ENCODE results near the gene LRRC74B.

LRRC74B gene

DNA sequence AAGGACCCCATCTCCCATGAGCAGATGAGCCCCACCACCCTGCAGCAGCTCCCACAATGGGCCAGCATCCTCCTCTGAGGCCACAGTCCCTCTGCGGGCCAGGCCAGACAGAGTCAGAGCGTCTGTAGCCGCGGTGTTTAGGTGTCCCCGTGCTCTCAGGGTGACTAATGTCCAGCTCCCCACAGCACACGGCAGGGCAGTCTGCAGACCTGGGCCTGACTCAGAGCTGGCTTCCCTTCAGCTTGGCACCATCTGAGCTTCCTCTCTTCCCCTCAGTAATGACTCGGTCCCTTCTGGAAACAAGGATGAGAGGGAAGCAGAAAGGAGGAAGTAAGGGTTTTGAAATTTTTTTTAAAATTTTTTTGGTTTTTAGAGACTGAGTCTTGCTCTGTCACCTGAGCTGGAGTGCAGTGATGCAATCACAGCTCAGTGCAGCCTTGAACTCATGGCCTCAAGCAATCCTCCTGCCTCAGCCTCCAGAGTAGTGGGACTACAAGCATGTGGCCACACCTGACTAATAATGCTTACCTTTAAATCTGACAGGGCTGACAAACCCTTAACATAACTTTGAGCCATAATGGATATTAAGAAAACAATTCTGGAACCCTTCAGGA, 28.5 kb downstream of the LRRC74B start:
- no peak overlapping the region for H3K4me3 ChIP-seq (ENCODE audit: low read length, poor library complexity, severe bottlenecking)
- H2AFZ ChIP-seq (ENCODE audit: low read length) = no peak overlapping the region
- no peaks in the 10 kb centered on the region for H3K79me2 ChIP-seq (ENCODE audit: insufficient read depth, low read length)
- H3K27me3 ChIP-seq (ENCODE audit: insufficient read depth, low read length, poor library complexity, severe bottlenecking) = no peaks in the 10 kb centered on the region
- no peak overlapping the region for H3K4me2 ChIP-seq (ENCODE audit: low read depth, low read length, poor library complexity, severe bottlenecking)
- H3F3A ChIP-seq (ENCODE audit: low read depth) = no peaks in the 10 kb centered on the region
- no peaks in the 10 kb centered on the region for H3K4me1 ChIP-seq (ENCODE audit: insufficient read depth, low read length, poor library complexity, severe bottlenecking)
- TF ChIP-seq, protein P1, sequence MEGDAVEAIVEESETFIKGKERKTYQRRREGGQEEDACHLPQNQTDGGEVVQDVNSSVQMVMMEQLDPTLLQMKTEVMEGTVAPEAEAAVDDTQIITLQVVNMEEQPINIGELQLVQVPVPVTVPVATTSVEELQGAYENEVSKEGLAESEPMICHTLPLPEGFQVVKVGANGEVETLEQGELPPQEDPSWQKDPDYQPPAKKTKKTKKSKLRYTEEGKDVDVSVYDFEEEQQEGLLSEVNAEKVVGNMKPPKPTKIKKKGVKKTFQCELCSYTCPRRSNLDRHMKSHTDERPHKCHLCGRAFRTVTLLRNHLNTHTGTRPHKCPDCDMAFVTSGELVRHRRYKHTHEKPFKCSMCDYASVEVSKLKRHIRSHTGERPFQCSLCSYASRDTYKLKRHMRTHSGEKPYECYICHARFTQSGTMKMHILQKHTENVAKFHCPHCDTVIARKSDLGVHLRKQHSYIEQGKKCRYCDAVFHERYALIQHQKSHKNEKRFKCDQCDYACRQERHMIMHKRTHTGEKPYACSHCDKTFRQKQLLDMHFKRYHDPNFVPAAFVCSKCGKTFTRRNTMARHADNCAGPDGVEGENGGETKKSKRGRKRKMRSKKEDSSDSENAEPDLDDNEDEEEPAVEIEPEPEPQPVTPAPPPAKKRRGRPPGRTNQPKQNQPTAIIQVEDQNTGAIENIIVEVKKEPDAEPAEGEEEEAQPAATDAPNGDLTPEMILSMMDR (conservative IDR thresholded peaks at IDR 0.05; ENCODE audit: low read length) = no peak
- no peak for TF ChIP-seq EZH2phosphoT487 (IDR thresholded peaks at IDR 0.05; ENCODE audit: borderline replicate concordance)
- no peaks in the 10 kb centered on the region for H3K9me2 ChIP-seq (replicated peaks; ENCODE audit: low read depth, low read length)
- H4K20me1 ChIP-seq (ENCODE audit: insufficient read depth, low read length, poor library complexity, severe bottlenecking) = no peaks in the 10 kb centered on the region
- no peaks in the 10 kb centered on the region for H3K9me3 ChIP-seq (ENCODE audit: insufficient read depth, low read depth, low read length)
- H3K36me3 ChIP-seq (ENCODE audit: insufficient read depth, low read length) = no peaks in the 10 kb centered on the region
- H3K9ac ChIP-seq (ENCODE audit: low read depth, low read length, poor library complexity, severe bottlenecking) = no peak overlapping the region

DNA sequence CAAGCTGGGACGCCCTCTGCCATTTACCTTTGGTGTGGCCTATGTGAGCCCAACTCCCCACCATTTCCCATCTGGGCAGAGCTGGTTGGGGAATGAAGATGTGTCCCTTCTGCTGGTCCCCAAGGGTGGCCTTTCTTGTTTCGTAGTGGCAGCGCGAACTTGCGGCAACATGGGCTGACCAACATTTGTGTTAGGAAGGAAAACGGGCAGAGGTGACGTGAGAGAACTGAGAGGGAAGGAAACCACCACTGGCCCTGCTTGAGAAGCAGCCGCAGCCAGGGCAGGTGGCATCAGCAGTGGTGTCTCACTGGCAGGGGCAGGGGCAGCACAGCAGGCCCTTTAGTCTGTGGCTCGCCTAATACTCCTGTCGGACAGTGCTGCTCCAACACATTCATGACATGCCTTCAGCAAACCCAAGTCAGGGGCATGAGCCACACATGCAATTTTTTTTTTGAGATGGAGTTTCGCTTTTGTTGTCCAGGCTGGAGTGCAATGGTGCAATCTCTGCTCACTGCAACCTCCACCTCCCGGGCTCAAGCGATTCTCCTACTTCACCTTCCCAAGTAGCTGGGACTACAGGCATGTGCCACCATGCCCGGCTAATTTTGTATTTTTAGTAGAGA, 29.9 kb downstream of the LRRC74B start:
- Histone ChIP-seq H3K79me2 (ENCODE audit: insufficient read depth, low read length) (no peaks in the 10 kb centered on the region), H3K27me3 (ENCODE audit: insufficient read depth, low read length, poor library complexity, severe bottlenecking) (no peaks in the 10 kb centered on the region), H3K9me2 (replicated peaks; ENCODE audit: low read depth, low read length) (no peaks in the 10 kb centered on the region), H3K4me3 (ENCODE audit: low read length, poor library complexity, severe bottlenecking) (no peak overlapping the region), H3K36me3 (ENCODE audit: insufficient read depth, low read length) (no peaks in the 10 kb centered on the region), H3K9me3 (ENCODE audit: insufficient read depth, low read depth, low read length) (no peaks in the 10 kb centered on the region), H3K4me1 (ENCODE audit: insufficient read depth, low read length, poor library complexity, severe bottlenecking) (no peaks in the 10 kb centered on the region), H3K9ac (ENCODE audit: low read depth, low read length, poor library complexity, severe bottlenecking) (no peak overlapping the region), H2AFZ (ENCODE audit: low read length) (no peak overlapping the region), H3F3A (ENCODE audit: low read depth) (no peaks in the 10 kb centered on the region), H3K4me2 (ENCODE audit: low read depth, low read length, poor library complexity, severe bottlenecking) (no peak overlapping the region), H4K20me1 (ENCODE audit: insufficient read depth, low read length, poor library complexity, severe bottlenecking) (no peaks in the 10 kb centered on the region)
- TF ChIP-seq, protein P1 (conservative IDR thresholded peaks at IDR 0.05; ENCODE audit: low read length) = no peak
- no peak for TF ChIP-seq EZH2phosphoT487 (IDR thresholded peaks at IDR 0.05; ENCODE audit: borderline replicate concordance)

DNA sequence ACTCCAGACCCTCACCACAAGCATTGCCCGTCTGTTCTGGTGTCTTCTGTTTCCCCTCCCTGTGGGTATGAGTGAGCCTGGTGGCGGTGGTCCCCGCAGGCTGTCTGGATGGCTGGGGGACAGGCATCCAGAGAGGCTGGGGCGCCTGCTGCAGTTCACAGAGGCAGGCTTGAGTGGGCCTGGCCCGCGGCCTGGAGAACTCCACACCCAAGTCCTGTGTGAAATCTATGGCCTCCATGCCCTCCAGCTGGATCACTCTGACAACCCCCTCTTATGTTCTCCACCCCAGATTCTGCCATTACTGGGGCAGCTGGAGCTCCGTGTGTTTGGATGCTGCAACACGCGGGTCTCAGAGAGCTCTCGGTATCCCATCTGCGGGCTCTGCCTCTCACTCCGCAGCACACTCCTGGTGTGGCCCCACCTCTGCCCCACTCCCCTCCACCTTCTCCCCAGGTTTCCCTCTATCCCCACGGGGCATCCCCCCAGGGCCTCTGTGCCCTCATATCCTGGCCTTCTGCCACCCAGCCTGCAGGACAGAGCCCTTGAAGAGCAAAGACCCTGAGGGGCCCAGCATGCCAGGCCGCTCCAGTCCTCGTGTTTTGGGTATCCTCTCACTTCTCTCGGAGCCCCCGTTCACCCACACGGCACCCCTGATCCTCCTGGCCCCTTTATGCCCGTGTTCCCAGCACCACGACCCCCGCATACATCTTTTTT, 31.3 kb downstream of the LRRC74B start:
- Histone ChIP-seq H2AFZ (ENCODE audit: low read length) (no peak overlapping the region), H3K4me2 (ENCODE audit: low read depth, low read length, poor library complexity, severe bottlenecking) (no peak overlapping the region), H3K79me2 (ENCODE audit: insufficient read depth, low read length) (no peaks in the 10 kb centered on the region), H4K20me1 (ENCODE audit: insufficient read depth, low read length, poor library complexity, severe bottlenecking) (no peaks in the 10 kb centered on the region), H3K4me3 (ENCODE audit: low read length, poor library complexity, severe bottlenecking) (no peak overlapping the region), H3F3A (ENCODE audit: low read depth) (no peaks in the 10 kb centered on the region), H3K9ac (ENCODE audit: low read depth, low read length, poor library complexity, severe bottlenecking) (no peak overlapping the region), H3K36me3 (ENCODE audit: insufficient read depth, low read length) (no peaks in the 10 kb centered on the region), H3K9me3 (ENCODE audit: insufficient read depth, low read depth, low read length) (no peaks in the 10 kb centered on the region), H3K4me1 (ENCODE audit: insufficient read depth, low read length, poor library complexity, severe bottlenecking) (no peaks in the 10 kb centered on the region), H3K9me2 (replicated peaks; ENCODE audit: low read depth, low read length) (no peaks in the 10 kb centered on the region), H3K27me3 (ENCODE audit: insufficient read depth, low read length, poor library complexity, severe bottlenecking) (no peaks in the 10 kb centered on the region)
- TF ChIP-seq EZH2phosphoT487 (IDR thresholded peaks at IDR 0.05; ENCODE audit: borderline replicate concordance) = no peak
- TF ChIP-seq, protein P1 (conservative IDR thresholded peaks at IDR 0.05; ENCODE audit: low read length) = no peak
